H9 (cell line): Measurements from ENCODE around the gene PRKAR2B. TPM values are rescaled to one million over a fixed set of nuclear protein-coding genes. Genes with fewer than 3 reads are reported as not detected.

Experiments used
- DNase-seq: peaks from one replicate; pipeline ENCODE4 v3.0.0-alpha.2; 2017
- H2AFZ ChIP-seq: one replicate; pipeline ENCODE4 v1.6.1; 2013; ENCODE audit warnings: mild to moderate bottlenecking, low read length, control low read depth, moderate library complexity
- H2AK5ac ChIP-seq: 2 replicates; pipeline ENCODE4 v1.6.1; 2013; ENCODE audit warnings: low read length, control low read depth, mixed read lengths; ENCODE audit not compliant: insufficient read length
- H2BK120ac ChIP-seq: one replicate; pipeline ENCODE4 v1.6.1; 2013; ENCODE audit warnings: low read depth, mild to moderate bottlenecking, low read length, control low read depth, inconsistent platforms; ENCODE audit not compliant: poor library complexity, severe bottlenecking
- H2BK12ac ChIP-seq: 2 replicates; pipeline ENCODE4 v1.6.1; 2013; ENCODE audit warnings: low read length, control low read depth, mixed read lengths, low read depth; ENCODE audit not compliant: insufficient read length
- H2BK15ac ChIP-seq: 2 replicates; pipeline ENCODE4 v1.6.1; 2013; ENCODE audit warnings: low read depth, low read length, control low read depth
- H2BK20ac ChIP-seq: one replicate; pipeline ENCODE4 v1.6.1; 2013; ENCODE audit warnings: low read depth, mild to moderate bottlenecking, low read length, control low read depth, inconsistent platforms; ENCODE audit not compliant: poor library complexity, severe bottlenecking
- H2BK5ac ChIP-seq: 2 replicates; pipeline ENCODE4 v1.6.1; 2013; ENCODE audit warnings: low read length, control low read depth, mixed read lengths; ENCODE audit not compliant: insufficient read length
- H3K14ac ChIP-seq: 2 replicates; pipeline ENCODE4 v1.6.1; 2013; ENCODE audit warnings: low read length, control low read depth; ENCODE audit not compliant: insufficient read depth
- H3K18ac ChIP-seq: 2 replicates; pipeline ENCODE4 v1.6.1; 2013; ENCODE audit warnings: low read depth, mild to moderate bottlenecking, mixed read lengths, low read length, control low read depth; ENCODE audit not compliant: insufficient read length
- H3K23ac ChIP-seq: 2 replicates; pipeline ENCODE4 v1.6.1; 2013; ENCODE audit warnings: low read length, control low read depth, mixed read lengths, low read depth; ENCODE audit not compliant: insufficient read length
- H3K23me2 ChIP-seq: 2 replicates; pipeline ENCODE4 v1.6.1; 2013; ENCODE audit warnings: low read depth, mild to moderate bottlenecking, mixed read lengths, low read length, control low read depth; ENCODE audit not compliant: insufficient read length, poor library complexity, severe bottlenecking
- H3K27ac ChIP-seq: 2 replicates; pipeline ENCODE4 v1.5.1; 2013; ENCODE audit warnings: low read length, control low read depth, mixed read lengths, low read depth; ENCODE audit not compliant: insufficient read length
- H3K27me3 ChIP-seq: 2 replicates; pipeline ENCODE4 v1.6.1; 2013; ENCODE audit warnings: low read length, control low read depth, inconsistent platforms; ENCODE audit not compliant: insufficient read depth
- H3K4ac ChIP-seq: 2 replicates; pipeline ENCODE4 v1.6.1; 2013; ENCODE audit warnings: low read depth, mild to moderate bottlenecking, control low read depth, inconsistent platforms, low read length, moderate library complexity
- H3K4me1 ChIP-seq: 2 replicates; pipeline ENCODE4 v1.6.1; 2013; ENCODE audit warnings: low read length, control low read depth, inconsistent platforms; ENCODE audit not compliant: insufficient read depth
- H3K4me2 ChIP-seq: 2 replicates; pipeline ENCODE4 v1.6.1; 2013; ENCODE audit warnings: low read length, control low read depth, mixed read lengths; ENCODE audit not compliant: insufficient read length, insufficient read depth
- H3K56ac ChIP-seq: 2 replicates; pipeline ENCODE4 v1.6.1; 2013; ENCODE audit warnings: low read depth, mild to moderate bottlenecking, mixed read lengths, low read length, control low read depth; ENCODE audit not compliant: insufficient read length
- H3K79me1 ChIP-seq: 2 replicates; pipeline ENCODE4 v1.6.1; 2013; ENCODE audit warnings: low read depth, mild to moderate bottlenecking, moderate library complexity, low read length, control low read depth, inconsistent platforms; ENCODE audit not compliant: insufficient read depth, poor library complexity, severe bottlenecking
- H3K79me2 ChIP-seq: 2 replicates; pipeline ENCODE4 v1.6.1; 2013; ENCODE audit warnings: low read length, control low read depth, inconsistent platforms; ENCODE audit not compliant: insufficient read depth
- H3K9ac ChIP-seq: 2 replicates; pipeline ENCODE4 v1.6.1; 2013; ENCODE audit warnings: low read length, control low read depth, mixed read lengths; ENCODE audit not compliant: insufficient read length; ENCODE audit errors: extremely low read depth
- H3K9me3 ChIP-seq: one replicate; pipeline ENCODE4 v1.6.1; 2013; ENCODE audit warnings: low read depth, low read length, inconsistent platforms; ENCODE audit not compliant: control insufficient read depth
- H3T11ph ChIP-seq: one replicate; pipeline ENCODE4 v1.6.1; 2013; ENCODE audit warnings: mild to moderate bottlenecking, low read length, control low read depth, inconsistent platforms
- H4K20me1 ChIP-seq: one replicate; pipeline ENCODE4 v1.6.1; 2013; ENCODE audit not compliant: control insufficient read depth, insufficient read length, insufficient read depth
- H4K5ac ChIP-seq: 2 replicates; pipeline ENCODE4 v1.6.1; 2013; ENCODE audit warnings: low read depth, mild to moderate bottlenecking, mixed read lengths, low read length, control low read depth; ENCODE audit not compliant: insufficient read length
- H4K8ac ChIP-seq: replicated peaks from 2 replicates; pipeline ENCODE4 v1.6.1; 2013; ENCODE audit warnings: low read length, control low read depth, mixed read lengths, low read depth; ENCODE audit not compliant: insufficient read length
- H4K91ac ChIP-seq: 2 replicates; pipeline ENCODE4 v1.6.1; 2013; ENCODE audit warnings: low read depth, mild to moderate bottlenecking, moderate library complexity, mixed read lengths, low read length, control low read depth; ENCODE audit not compliant: insufficient read length
- H3K27ac Mint-ChIP-seq, 3 experiments: 2 replicates in 2 of 3; 3 replicates in 1 of 3; pipeline ENCODE4 v1.8.0; 2020 to 2021; ENCODE audit warnings: mixed read lengths in 3 of 3, mild to moderate bottlenecking in 1 of 3, moderate library complexity in 1 of 3
- H3K27me3 Mint-ChIP-seq: 2 replicates; pipeline ENCODE4 v1.8.0; 2021; ENCODE audit warnings: low read depth, mild to moderate bottlenecking, moderate library complexity, mixed read lengths
- H3K36me3 Mint-ChIP-seq, 3 experiments: 2 replicates in 2 of 3; 3 replicates in 1 of 3; pipeline ENCODE4 v1.8.0; 2020 to 2021; ENCODE audit warnings: low read depth in 3 of 3, mixed read lengths in 3 of 3; ENCODE audit not compliant: insufficient read depth in 1 of 3
- H3K4me1 Mint-ChIP-seq, 2 experiments: 2 replicates each; pipeline ENCODE4 v1.8.0; 2020; ENCODE audit warnings: mixed read lengths in 2 of 2
- H3K4me3 Mint-ChIP-seq, 2 experiments: 2 replicates in 1 of 2; 3 replicates in 1 of 2; pipeline ENCODE4 v1.8.0; 2020 to 2021; ENCODE audit warnings: mild to moderate bottlenecking in 2 of 2, mixed read lengths in 2 of 2, moderate library complexity in 1 of 2
- H3K9me3 Mint-ChIP-seq, 2 experiments: 2 replicates in 1 of 2; 3 replicates in 1 of 2; pipeline ENCODE4 v1.8.0; 2020; ENCODE audit warnings: mild to moderate bottlenecking in 2 of 2, mixed read lengths in 2 of 2, moderate library complexity in 1 of 2
- CTCF ChIP-seq: fragments of 200-600 bp; sonication (generic); conservative IDR thresholded peaks from 3 replicates; pipeline ENCODE4 v1.8.0; 2021; ENCODE audit warnings: antibody characterized with exemption, mild to moderate bottlenecking
- WGBS: extraction: QIAGEN DNeasy Blood & Tissue Kit; methylation state at CpG from one replicate; pipeline ENCODE4 v1.1.7; 2013; ENCODE audit warnings: missing lambda C conversion rate, low lambda C conversion rate, mixed read lengths; ENCODE audit not compliant: insufficient read length; ENCODE audit errors: extremely low coverage; 5-methylcytosine and 5-hydroxymethylcytosine counted together
- total RNA-seq: library from RNA; stranded (reverse); gene quantifications from 2 replicates; pipeline ENCODE4 v1.2.1, GENCODE V29; 2021

Gene PRKAR2B
- total RNA-seq, 1 experiment from 2014 or later, result 16.6 TPM

- no peak overlapping the region for H2AFZ ChIP-seq
- no peak overlapping the region for H3K4me2 ChIP-seq
Measured at GRCh38 chr7:107147464-107148393, 103.2 kb downstream of the PRKAR2B start.

More at GRCh38 chr7:107147464-107148393, 103.2 kb downstream of the PRKAR2B start:
- Mint-ChIP-seq H3K4me1 (peaks cover 20 to 26% of the 10 kb centered on the region in 2 experiments), H3K4me3 (no peak overlapping the region), H3K27ac (peak overlapping the region in 2 of 3 experiments; percentile 46 to 87; a peak in 2 of 7 replicates), H3K9me3 (no peaks in the 10 kb centered on the region), H3K27me3 (no peaks in the 10 kb centered on the region), H3K36me3 (peaks cover 0 to 6% (median 0%) of the 10 kb centered on the region in 3 experiments; a peak in 1 of 7 replicates)
- H3K79me2 ChIP-seq, result no peaks in the 10 kb centered on the region
- H2BK120ac ChIP-seq, result no peak overlapping the region
- H4K20me1 ChIP-seq, result no peaks in the 10 kb centered on the region
- no peak overlapping the region for H2BK15ac ChIP-seq
- H3K4me1 ChIP-seq, result peaks cover 2% of the 10 kb centered on the region; the same call in 1 of the 2 replicates
- no peak overlapping the region for H3K23ac ChIP-seq
- DNase-seq, result no peak
- H3K23me2 ChIP-seq, result no peaks in the 10 kb centered on the region
- no peak overlapping the region for H3K14ac ChIP-seq
- no peak overlapping the region for H4K91ac ChIP-seq
- H2BK5ac ChIP-seq, result no peak overlapping the region
- H2BK12ac ChIP-seq, result no peak overlapping the region
- TF ChIP-seq CTCF, result peak; percentile 75
- H3K27ac ChIP-seq, result no peak overlapping the region
- no peak overlapping the region for H3K56ac ChIP-seq
- no peak overlapping the region for H4K5ac ChIP-seq
- H3K9me3 ChIP-seq, result no peaks in the 10 kb centered on the region
- H3K9ac ChIP-seq, result no peak overlapping the region
- no peak overlapping the region for H4K8ac ChIP-seq
- H3T11ph ChIP-seq, result no peak overlapping the region
- no peak overlapping the region for H3K4ac ChIP-seq
- WGBS, result no CpG with 5 or more reads among the region's 3 CpGs
- H3K79me1 ChIP-seq, result no peaks in the 10 kb centered on the region
- no peak overlapping the region for H2BK20ac ChIP-seq
- no peak overlapping the region for H2AK5ac ChIP-seq
- H3K18ac ChIP-seq, result no peak overlapping the region
- H3K27me3 ChIP-seq, result no peaks in the 10 kb centered on the region
